CD14-positive monocyte (primary cell): ENCODE data around the gene BMPR1B. TPM values are rescaled to one million over a fixed set of nuclear protein-coding genes. Genes with fewer than 3 reads are reported as not detected.

ENCODE experiments used
- DNase-seq, 3 donors: peaks; one replicate each; pipeline ENCODE4 v3.0.0-alpha.2; 2011 to 2022
- H2AFZ ChIP-seq: 2 replicates; pipeline ENCODE4 v1.6.0; 2012; ENCODE audit warnings: mild to moderate bottlenecking, low read depth, low read length, inconsistent platforms; ENCODE audit not compliant: insufficient read depth, poor library complexity, severe bottlenecking
- H3K27ac ChIP-seq, 2 donors: 1 replicate in 1 of 2; 2 replicates in 1 of 2; pipeline ENCODE4 v1.5.1; 2012 to 2013; ENCODE audit warnings: low read length in 2 of 2, control low read depth in 1 of 2, inconsistent platforms in 1 of 2, low read depth in 1 of 2, mild to moderate bottlenecking in 1 of 2
- H3K27me3 ChIP-seq, 2 donors: one replicate each; pipeline versions ENCODE4 v1.6.0 to v1.6.1; 2011 to 2013; ENCODE audit warnings: low read length in 2 of 2; ENCODE audit not compliant: control insufficient read depth in 2 of 2, insufficient read depth in 2 of 2
- H3K36me3 ChIP-seq, 2 donors: replicated peaks in 1 of 2; 1 replicate in 1 of 2; 2 replicates in 1 of 2; pipeline versions ENCODE4 v1.5.1 to v1.6.1; 2012 to 2013; ENCODE audit warnings: low read length in 2 of 2, control low read depth in 1 of 2, inconsistent platforms in 1 of 2, mild to moderate bottlenecking in 1 of 2; ENCODE audit not compliant: insufficient read depth in 2 of 2, control insufficient read depth in 1 of 2
- H3K4me1 ChIP-seq, 2 donors: 1 replicate in 1 of 2; 2 replicates in 1 of 2; pipeline versions ENCODE4 v1.5.1 to v1.6.1; 2012 to 2013; ENCODE audit warnings: low read length in 2 of 2, control low read depth in 1 of 2, inconsistent platforms in 1 of 2, mild to moderate bottlenecking in 1 of 2, moderate library complexity in 1 of 2; ENCODE audit not compliant: insufficient read depth in 2 of 2, control insufficient read depth in 1 of 2
- H3K4me2 ChIP-seq: replicated peaks from 2 replicates; pipeline ENCODE3; 2012; ENCODE audit warnings: low read length, moderate library complexity, mild to moderate bottlenecking; ENCODE audit not compliant: poor library complexity, severe bottlenecking; ENCODE audit errors: extremely low read depth
- H3K4me3 ChIP-seq, 3 experiments: fragments of 200-600 bp in 1 of 3; sonication (generic) in 1 of 3; replicated peaks in 1 of 3; 1 replicate in 2 of 3; 2 replicates in 1 of 3; pipeline ENCODE4 v1.5.1; 2011 to 2013; ENCODE audit warnings: low read length in 3 of 3, mild to moderate bottlenecking in 3 of 3, control low read depth in 2 of 3, low read depth in 2 of 3, inconsistent platforms in 1 of 3, moderate library complexity in 1 of 3
- H3K79me2 ChIP-seq: 2 replicates; pipeline ENCODE4 v1.6.0; 2012; ENCODE audit warnings: mild to moderate bottlenecking, control low read depth, inconsistent platforms, low read length, moderate library complexity; ENCODE audit not compliant: insufficient read depth
- H3K9ac ChIP-seq: 2 replicates; pipeline ENCODE4 v1.6.0; 2017; ENCODE audit warnings: low read length, mild to moderate bottlenecking; ENCODE audit not compliant: insufficient read depth, poor library complexity, severe bottlenecking
- H3K9me3 ChIP-seq, 2 donors: replicated peaks in 1 of 2; 1 replicate in 1 of 2; 2 replicates in 1 of 2; pipeline versions ENCODE4 v1.5.1 to v1.6.1; 2012 to 2013; ENCODE audit warnings: low read length in 2 of 2, control low read depth in 1 of 2; ENCODE audit not compliant: control insufficient read depth in 1 of 2, insufficient read depth in 1 of 2
- H4K20me1 ChIP-seq: 2 replicates; pipeline ENCODE4 v1.6.0; 2012; ENCODE audit warnings: mild to moderate bottlenecking, low read length, control low read depth, moderate library complexity; ENCODE audit not compliant: insufficient read depth
- H3K27ac Mint-ChIP-seq, 7 donors: one replicate each; pipeline ENCODE4 v1.8.0; 2020; ENCODE audit warnings: mild to moderate bottlenecking in 7 of 7, mixed read lengths in 7 of 7, moderate library complexity in 6 of 7, inconsistent platforms in 2 of 7
- H3K27me3 Mint-ChIP-seq, 3 donors: one replicate each; pipeline ENCODE4 v1.8.0; 2021 to 2022; ENCODE audit warnings: low read depth in 3 of 3, mild to moderate bottlenecking in 3 of 3, mixed read lengths in 3 of 3, moderate library complexity in 3 of 3, inconsistent platforms in 1 of 3
- H3K36me3 Mint-ChIP-seq, 2 donors: one replicate each; pipeline ENCODE4 v1.8.0; 2020; ENCODE audit warnings: mixed read lengths in 2 of 2, inconsistent platforms in 1 of 2, mild to moderate bottlenecking in 1 of 2
- H3K4me1 Mint-ChIP-seq: one replicate; pipeline ENCODE4 v1.8.0; 2020; ENCODE audit warnings: mild to moderate bottlenecking, mixed read lengths
- H3K4me3 Mint-ChIP-seq, 2 donors: one replicate each; pipeline ENCODE4 v1.8.0; 2020; ENCODE audit warnings: mild to moderate bottlenecking in 2 of 2, mixed read lengths in 2 of 2, moderate library complexity in 1 of 2
- H3K9me3 Mint-ChIP-seq, 7 donors: one replicate each; pipeline ENCODE4 v1.8.0; 2020 to 2022; ENCODE audit warnings: mixed read lengths in 7 of 7, mild to moderate bottlenecking in 6 of 7, moderate library complexity in 6 of 7, inconsistent platforms in 2 of 7
- WGBS: methylation state at CpG from one replicate; pipeline ENCODE4 v1.1.5; 2013; ENCODE audit warnings: missing lambda C conversion rate; ENCODE audit not compliant: insufficient coverage; 5-methylcytosine and 5-hydroxymethylcytosine counted together
- intact Hi-C, 2 donors: fragments of 100-400 bp; cut with micrococcal nuclease; formaldehyde crosslinking; loops; one replicate each; pipeline versions ENCODE4 v1.15.0 to v1.15.1; 2023
- polyA plus RNA-seq, 3 donors: library from polyadenylated mRNA; depleted of rRNA in 1 of 3; unstranded in 2 of 3; stranded (reverse) in 1 of 3; fragments of 300-500 nt in 2 of 3; fragments of >200 nt in 1 of 3; fragmentation: Illumina TruSeq in 2 of 3; gene quantifications; 1 replicate in 2 of 3; 2 replicates in 1 of 3; pipeline ENCODE4 v1.2.3, GENCODE V29; 2012 to 2021
- TF ChIP-seq, protein P1 (sequence below): fragments of 200-600 bp; IDR thresholded peaks from one replicate; pipeline ENCODE4 v1.8.0; 2022; ENCODE audit warnings: antibody characterized with exemption, mild to moderate bottlenecking

The BMPR1B gene
- polyA plus RNA-seq, 3 donors, result not detected

DNA sequence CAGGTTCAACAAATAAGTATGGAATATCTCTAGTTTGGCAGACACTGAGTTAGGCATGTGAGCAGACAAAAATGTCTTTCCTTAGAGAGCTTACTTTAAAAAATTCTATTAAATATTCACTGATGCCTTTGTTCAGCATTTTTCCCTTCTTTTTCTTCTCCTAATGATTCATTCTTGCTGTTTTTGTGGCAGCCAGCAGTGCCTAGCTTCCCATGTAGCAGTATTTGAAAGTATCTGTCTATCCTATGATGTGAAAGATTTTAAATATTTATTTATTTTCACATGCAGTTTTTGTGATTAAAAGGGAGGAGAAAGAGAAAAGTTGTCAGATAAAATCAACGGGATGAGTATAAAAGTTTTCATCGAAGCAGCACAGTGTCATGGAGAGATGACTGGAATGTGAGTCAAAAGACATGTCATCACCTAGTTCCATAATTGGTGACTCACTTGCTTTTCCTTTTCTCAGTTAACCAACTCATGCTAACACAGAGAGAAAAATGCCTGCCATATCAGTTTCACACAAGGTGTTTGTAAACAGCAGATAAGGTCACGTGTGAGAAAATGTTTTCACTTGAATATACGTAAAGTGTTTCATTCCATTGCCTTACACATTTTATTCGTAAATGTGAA, 69.8 kb downstream of the BMPR1B start:
- H4K20me1 ChIP-seq, result no peaks in the 10 kb centered on the region
- H3K9ac ChIP-seq, result no peak overlapping the region
- TF ChIP-seq, protein P1, sequence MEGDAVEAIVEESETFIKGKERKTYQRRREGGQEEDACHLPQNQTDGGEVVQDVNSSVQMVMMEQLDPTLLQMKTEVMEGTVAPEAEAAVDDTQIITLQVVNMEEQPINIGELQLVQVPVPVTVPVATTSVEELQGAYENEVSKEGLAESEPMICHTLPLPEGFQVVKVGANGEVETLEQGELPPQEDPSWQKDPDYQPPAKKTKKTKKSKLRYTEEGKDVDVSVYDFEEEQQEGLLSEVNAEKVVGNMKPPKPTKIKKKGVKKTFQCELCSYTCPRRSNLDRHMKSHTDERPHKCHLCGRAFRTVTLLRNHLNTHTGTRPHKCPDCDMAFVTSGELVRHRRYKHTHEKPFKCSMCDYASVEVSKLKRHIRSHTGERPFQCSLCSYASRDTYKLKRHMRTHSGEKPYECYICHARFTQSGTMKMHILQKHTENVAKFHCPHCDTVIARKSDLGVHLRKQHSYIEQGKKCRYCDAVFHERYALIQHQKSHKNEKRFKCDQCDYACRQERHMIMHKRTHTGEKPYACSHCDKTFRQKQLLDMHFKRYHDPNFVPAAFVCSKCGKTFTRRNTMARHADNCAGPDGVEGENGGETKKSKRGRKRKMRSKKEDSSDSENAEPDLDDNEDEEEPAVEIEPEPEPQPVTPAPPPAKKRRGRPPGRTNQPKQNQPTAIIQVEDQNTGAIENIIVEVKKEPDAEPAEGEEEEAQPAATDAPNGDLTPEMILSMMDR, result no peak
- H3K27ac ChIP-seq, result no peak overlapping the region
- Mint-ChIP-seq H3K4me1 (no peaks in the 10 kb centered on the region), H3K4me3 (no peak overlapping the region), H3K27ac (no peak overlapping the region), H3K9me3 (no peaks in the 10 kb centered on the region), H3K27me3 (peaks cover 0 to 2% (median 1%) of the 10 kb centered on the region in 3 donors), H3K36me3 (no peaks in the 10 kb centered on the region)
- no peak overlapping the region for H3K4me2 ChIP-seq
- no peaks in the 10 kb centered on the region for H3K36me3 ChIP-seq
- H3K4me3 ChIP-seq, result no peak overlapping the region
- no peaks in the 10 kb centered on the region for H3K79me2 ChIP-seq
- no peaks in the 10 kb centered on the region for H3K9me3 ChIP-seq
- intact Hi-C loops, result no loop called here
- no peak for DNase-seq
- no peaks in the 10 kb centered on the region for H3K27me3 ChIP-seq
- no peaks in the 10 kb centered on the region for H3K4me1 ChIP-seq
- WGBS, result 83% methylated on average over 1 of the region's 5 CpGs
- H2AFZ ChIP-seq, result no peak overlapping the region

DNA sequence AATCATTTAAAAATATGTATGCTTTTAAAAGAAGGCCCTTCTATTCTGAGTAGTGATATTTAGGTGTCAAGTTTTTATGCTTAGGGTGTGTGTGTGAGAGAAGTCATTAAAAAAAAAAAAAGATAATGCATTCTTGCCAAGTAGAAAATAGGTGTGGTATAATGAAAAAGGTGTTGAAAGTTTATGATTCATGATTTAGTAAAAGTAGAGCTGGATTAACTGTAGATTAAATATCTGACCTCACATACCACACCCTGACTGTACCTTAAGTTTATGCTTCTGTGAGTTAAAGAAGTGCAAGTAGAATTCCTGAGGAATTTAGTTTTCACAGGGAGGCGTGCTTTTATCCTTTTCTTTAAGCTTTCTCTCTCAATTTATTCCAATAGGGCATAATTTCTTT, 71.1 kb downstream of the BMPR1B start:
- Mint-ChIP-seq H3K9me3 (peaks cover 0 to 2% (median 0%) of the 10 kb centered on the region in 7 donors), H3K27ac (no peak overlapping the region), H3K4me3 (no peak overlapping the region), H3K4me1 (no peaks in the 10 kb centered on the region), H3K27me3 (peaks cover 0 to 3% (median 2%) of the 10 kb centered on the region in 3 donors), H3K36me3 (no peaks in the 10 kb centered on the region)
- TF ChIP-seq, protein P1, result no peak
- Histone ChIP-seq H3K4me2 (no peak overlapping the region), H3K27me3 (no peaks in the 10 kb centered on the region), H3K9me3 (no peaks in the 10 kb centered on the region), H3K79me2 (no peaks in the 10 kb centered on the region), H3K9ac (no peak overlapping the region), H3K4me1 (no peaks in the 10 kb centered on the region), H4K20me1 (no peaks in the 10 kb centered on the region), H3K36me3 (no peaks in the 10 kb centered on the region), H3K27ac (no peak overlapping the region), H2AFZ (no peak overlapping the region), H3K4me3 (no peak overlapping the region)
- intact Hi-C loops, result no loop called here
- WGBS, result no CpG with 5 or more reads among the region's 1 CpG
- DNase-seq, result no peak
